Endometrial microvascular endothelial cells (primary cell): Measurements from ENCODE around the gene ATP5PB. TPM values are rescaled to one million over a fixed set of nuclear protein-coding genes. Genes with fewer than 3 reads are reported as not detected.

Experiments
- in situ Hi-C: cut with HindIII; loops from 2 replicates; pipeline ENCODE4 v1.10.0; 2017; ENCODE audit warnings: low sequenced_read_pairs, low pct_unique_long_range_greater_than_20kb; ENCODE audit errors: inconsistent ontology term
- total RNA-seq: library from RNA; depleted of rRNA; stranded (reverse); fragments of >200 nt; gene quantifications from one replicate; pipeline ENCODE4 v1.2.3, GENCODE V29; 2015; ENCODE audit errors: inconsistent ontology term

ATP5PB gene
- total RNA-seq, 1 donor from 2014 or later = 382 TPM

DNA sequence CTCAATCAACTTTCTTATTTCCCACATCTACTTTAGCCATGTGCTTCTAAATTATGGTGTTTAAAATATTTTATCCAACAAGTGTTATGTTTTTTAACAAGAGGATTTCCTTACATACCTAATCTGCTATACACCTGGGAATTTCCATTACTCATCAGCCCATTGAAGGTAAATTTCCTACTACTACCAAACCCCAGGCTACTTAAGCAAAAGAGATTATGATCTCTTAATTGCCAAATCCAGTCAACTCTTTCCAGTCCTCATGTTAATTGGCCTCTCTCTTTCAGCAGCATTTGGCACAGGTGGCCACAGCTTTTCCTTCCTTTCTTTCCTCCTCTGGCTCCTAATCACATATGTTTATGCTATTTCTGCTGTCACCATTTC is 19.4 kb downstream of the ATP5PB start:
- in situ Hi-C loops = no loop called here

DNA sequence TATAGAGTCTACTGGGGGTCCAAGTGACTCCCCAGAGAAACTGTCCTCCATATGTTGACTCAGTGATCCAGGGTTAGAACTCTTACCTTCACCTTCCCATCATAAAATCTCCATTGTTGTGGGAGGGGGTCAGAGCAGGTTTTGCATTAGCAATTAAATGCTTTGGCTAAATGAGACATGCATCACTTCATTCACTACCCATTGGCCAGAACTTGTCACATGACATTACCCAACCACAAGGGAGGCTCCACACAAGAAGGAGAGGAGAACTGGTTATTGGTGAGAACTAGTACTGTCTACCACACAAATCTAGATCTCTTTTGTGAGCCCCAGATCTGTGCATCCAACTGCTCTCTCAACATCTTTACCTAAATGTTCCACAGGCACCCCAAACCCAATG is 20.3 kb downstream of the ATP5PB start:
- in situ Hi-C loops = no loop called here

DNA sequence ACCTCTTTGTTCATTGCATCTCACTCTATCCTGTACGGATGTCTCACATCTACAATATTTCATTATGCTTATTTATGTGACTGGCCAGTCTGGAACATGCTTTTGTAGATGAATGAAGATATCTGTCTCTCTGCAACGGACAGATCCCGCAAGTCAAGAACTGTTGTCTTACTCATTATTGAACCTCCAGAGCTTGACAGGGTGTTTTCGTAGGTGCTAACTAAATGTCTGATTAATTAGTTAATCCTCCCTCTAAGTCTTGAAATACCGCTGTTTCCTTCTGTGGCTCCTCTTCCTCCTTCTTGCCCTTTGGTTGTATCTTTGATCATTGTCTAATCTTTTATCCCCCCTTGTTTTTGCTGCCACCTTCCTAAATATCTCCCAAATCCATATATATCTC is 21.3 kb downstream of the ATP5PB start:
- in situ Hi-C loops = no loop called here

DNA sequence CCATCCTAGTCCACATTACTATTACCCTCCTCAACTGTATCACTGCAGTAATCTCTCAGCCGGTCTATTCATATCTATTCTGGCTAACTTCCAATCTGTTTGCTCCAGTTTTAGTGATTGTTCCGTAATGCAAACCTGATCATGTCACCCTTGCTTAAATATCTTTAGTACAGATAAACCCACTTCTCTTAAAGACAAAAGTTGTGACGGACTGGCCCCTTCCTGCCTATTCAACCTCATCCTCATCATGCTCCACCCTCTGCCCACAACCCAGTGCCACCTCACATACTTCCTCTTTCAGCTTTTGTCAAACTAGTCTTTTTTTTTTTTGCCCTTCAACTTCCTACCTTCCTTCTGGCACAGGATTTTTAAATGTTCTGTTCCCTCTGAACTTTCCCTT is 21.7 kb downstream of the ATP5PB start:
- in situ Hi-C loops = no loop called here

DNA sequence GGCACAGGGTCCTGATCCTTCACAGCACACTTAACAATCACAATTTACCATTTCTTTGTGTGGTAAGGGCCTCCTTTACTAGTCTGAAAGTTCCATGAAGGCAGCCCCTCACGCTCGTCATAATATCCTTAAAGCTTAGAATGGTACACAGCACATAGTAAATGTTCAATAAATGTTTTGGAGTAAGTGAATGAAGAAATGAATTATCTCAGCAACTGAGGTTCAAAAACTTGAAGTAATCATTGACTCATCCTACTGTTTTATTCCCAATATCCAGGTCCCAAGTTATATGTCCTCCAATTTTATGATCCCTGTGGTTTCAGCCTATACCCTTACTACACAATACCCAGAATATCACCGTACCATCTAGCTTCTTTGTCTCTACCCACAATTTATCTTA is 22.3 kb downstream of the ATP5PB start:
- in situ Hi-C loops = no loop called here

DNA sequence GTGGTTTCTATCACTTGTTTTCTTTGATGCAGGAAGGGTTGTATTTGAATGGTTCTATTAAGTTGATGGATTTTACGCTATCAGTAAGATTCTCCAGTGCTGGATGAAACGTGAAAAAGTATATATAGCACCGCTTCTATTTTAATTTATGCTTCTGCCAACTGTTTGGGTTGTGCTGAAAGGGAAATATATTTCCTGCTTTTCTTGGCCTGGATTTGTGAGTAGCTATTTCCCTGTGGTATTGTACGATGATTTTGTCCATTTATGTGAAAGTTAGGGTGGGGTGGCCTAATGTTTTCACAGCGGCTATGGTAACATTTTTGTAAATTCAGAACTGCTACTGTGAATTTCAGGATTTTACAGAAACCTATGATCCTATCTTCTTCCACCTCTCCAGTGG is 24.8 kb downstream of the ATP5PB start:
- in situ Hi-C loops = no loop called here

DNA sequence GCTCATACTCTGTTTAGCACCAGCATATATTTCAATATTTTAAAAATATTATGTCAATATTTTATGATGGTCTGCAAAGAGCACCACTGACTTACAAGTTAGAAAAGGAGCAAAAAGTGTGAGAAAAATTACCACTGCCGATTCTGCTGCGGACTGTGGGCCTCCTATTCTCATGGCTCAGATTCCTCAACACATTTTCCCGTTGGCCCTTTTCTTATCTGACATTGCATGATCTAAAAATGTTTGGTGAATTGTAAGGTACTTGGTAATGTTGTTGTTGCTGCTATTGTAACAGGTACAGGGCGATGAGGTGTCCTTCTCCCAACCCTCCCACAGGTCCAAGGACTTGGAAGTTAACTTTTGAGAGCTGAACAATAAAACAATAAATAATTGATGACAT is 25.3 kb downstream of the ATP5PB start:
- in situ Hi-C loops = no loop called here

DNA sequence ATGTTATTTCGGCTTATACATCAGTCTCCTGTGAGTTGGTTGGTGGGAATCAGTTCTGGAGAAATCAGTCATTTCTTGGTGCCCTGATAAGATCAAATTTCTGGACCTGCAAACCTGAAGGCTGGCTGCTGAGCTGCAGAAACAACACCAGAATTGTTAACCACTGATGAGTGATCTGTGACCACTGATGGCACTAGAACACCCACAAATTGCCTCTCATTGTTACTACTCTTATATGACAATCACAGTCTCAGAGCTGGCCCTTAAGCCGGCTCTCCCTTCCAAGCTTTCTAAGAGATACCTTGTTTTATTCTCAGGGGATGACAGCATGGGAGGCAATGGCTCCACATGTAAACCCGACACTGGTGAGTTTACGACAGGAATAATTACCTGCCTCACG is 26.4 kb downstream of the ATP5PB start:
- in situ Hi-C loops = loop anchor here (25.0 kb wide), 1 partner anchor 287 kb away; the partner anchor contains the start of gene DDX20

DNA sequence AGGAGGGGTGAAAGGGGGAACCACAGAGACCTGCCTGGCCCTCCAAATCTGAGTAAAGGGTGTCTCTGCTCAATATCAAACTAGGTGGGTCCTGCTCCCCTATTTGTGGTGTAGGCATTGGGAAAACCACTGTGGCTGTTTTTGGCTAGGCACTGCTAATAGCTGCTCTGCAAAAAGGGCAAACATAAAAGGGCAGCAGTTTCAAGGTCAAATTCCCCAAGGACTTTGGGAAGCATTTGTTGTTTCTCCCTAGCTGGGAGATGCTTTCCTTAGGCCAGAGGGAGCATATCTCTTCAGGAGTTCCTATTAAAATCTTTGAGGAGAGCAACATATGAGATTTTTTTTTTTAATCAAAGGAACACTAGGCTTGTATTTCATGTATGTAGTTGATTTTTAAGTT is 26.9 kb downstream of the ATP5PB start:
- in situ Hi-C loops = loop anchor here (25.0 kb wide), 1 partner anchor 286 kb away; the partner anchor contains the start of gene DDX20

DNA sequence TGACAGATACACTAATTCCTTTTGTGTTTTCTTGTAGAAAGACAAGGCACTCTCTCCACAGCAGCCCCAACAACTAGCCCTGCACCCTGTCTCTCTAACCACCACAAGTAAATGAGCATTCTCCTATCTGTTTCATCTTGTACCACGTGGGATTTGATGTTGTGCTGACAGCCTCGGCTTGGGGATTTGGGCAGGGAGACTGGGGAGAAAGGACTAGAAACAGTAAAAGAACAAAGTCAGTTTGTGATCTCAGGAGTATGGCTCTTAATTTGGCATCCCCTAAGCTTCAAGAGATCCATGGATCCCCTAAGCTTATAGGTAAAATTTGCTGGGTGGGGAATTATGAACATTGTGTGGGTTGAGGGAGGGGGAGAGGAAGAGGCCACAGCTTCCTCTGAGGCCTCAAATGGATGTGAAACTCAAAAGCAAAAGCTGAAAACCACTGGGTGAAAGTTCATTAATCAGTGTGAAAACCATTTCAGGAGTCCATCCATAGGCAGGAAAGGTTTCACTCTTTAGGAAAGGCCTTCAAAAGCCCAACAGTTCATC is 27.6 kb downstream of the ATP5PB start:
- in situ Hi-C loops = loop anchor here (25.0 kb wide), 1 partner anchor 285 kb away; the partner anchor contains the start of gene DDX20

DNA sequence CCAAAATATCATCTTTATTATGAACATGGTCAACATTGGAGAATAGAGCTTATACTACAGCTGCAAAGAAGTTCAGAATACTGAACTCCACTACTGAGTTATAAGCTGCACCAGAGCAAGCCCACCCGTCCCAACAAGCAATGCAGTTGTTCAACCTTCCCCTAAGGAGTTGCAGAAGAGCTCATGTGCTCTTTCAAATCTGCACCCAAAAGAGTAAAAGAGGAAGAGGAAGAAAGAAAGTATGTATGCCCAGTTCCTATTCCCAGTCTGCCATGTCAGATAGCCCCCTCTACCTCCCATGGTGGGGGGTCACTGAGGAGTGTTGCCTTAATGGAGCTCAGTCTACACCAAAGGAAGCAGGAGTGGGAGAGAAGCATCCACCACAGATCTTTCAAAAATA is 31.4 kb downstream of the ATP5PB start:
- in situ Hi-C loops = loop anchor here (25.0 kb wide), 1 partner anchor 282 kb away; the partner anchor contains the start of gene DDX20

DNA sequence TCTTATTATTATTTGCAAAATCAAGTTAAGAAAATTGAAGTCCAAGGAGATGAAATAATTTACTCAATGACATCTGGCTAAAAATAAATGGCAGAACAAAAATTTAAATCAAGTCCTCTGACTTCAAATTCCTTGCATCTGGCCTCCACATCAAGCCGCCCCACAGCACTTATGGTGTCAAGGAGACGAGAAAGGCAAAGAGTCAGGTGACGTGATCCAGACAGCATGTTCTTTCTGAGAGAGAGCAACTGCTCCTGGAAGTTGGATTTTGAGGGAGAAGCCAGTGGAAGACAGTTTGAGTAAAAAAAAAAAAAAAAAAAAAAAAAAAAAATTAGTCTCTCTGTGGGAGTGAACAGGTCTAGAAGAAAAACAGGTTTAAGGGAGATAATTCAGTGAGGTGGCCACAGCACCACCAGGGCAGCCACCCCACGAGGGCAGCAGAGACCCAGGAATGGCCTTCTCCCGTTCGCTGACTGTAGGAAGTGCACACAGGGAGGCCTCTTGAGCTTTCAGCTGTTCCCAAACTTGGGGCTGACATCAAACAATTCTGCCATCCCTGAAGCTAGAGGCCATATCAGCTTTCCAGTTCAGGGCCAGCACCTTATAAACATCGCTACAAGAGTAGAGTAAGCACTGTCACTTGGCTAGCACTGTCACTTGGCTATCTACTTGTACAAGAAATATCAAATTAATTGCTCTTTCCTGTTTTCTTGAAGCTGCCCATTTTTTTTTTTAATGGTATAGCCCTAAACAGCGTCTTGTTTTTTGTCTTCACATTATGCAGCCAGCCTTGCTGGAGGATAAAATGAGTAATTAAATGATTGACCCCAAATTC is 32.3 kb downstream of the ATP5PB start:
- in situ Hi-C loops = loop anchor here (25.0 kb wide), 1 partner anchor 281 kb away; the partner anchor contains the start of gene DDX20

DNA sequence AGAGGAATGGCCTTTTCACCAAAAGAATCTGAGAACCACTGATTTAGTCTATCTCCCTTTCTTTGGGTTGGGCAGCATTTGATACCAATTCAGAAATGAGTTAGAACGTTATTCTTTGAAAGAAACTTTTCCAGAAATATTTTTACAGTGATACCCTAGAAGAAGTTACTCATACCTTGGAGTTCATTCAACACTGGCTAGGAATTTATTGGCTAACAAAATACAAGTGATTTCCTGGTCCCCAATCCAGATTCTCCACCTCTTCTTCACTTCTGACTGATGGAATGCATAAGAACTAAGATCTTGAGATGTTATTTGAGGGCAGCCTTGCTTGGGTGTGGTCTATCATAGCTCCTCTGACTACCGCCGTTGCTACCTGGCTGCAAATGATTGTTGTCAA is 33.9 kb downstream of the ATP5PB start:
- in situ Hi-C loops = loop anchor here (25.0 kb wide), 1 partner anchor 279 kb away; the partner anchor contains the start of gene DDX20

DNA sequence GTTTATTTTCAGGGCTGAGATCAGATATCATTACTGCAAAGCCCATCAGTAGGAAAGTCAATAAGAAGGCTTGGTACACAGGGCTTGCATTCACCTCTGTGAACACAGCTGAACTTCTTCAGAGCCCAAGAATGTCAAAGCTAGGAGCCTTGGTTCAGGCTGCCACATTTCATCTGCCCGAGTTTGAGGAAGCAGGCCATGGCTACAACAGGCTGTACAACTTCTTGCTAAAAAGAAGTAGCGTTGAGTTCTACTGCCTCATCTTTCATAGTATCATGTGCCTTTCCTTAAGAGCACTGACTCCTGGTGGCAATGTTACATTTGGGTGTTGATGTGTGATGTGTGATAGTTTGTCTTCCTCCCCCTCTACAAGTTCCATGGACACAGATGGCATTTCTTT is 34.6 kb downstream of the ATP5PB start:
- in situ Hi-C loops = loop anchor here (25.0 kb wide), 1 partner anchor 278 kb away; the partner anchor contains the start of gene DDX20

DNA sequence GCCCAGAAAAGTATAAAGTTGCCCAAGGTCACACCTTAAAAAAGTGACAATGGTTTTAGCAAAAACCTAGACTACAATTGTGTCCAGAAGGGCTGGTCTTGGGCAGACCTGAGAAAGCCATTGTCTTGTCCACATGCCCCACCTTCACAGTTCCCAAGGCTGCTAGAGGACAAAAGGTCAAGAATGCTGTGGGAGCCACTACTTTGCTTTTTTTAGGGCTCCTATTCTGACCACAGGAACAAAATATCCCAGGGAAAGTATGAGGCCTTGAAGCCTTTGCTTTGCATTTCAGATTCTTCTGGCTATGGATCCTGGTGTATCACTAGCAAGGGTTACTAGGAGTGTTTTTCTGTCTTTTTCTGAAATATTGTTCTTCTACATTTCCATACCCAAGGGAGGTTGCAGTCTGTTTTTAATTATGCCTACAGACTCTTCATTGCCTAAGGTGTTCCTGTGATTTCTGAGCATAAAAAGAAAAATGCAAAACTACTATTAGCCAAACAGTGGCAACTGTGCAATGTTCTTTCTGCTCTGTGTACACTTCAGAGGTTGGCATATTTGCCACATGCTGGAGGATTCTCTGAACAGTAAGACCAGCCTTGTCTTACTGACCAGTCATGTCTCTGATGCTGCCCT is 35.2 kb downstream of the ATP5PB start:
- in situ Hi-C loops = loop anchor here (25.0 kb wide), 1 partner anchor 278 kb away; the partner anchor contains the start of gene DDX20

DNA sequence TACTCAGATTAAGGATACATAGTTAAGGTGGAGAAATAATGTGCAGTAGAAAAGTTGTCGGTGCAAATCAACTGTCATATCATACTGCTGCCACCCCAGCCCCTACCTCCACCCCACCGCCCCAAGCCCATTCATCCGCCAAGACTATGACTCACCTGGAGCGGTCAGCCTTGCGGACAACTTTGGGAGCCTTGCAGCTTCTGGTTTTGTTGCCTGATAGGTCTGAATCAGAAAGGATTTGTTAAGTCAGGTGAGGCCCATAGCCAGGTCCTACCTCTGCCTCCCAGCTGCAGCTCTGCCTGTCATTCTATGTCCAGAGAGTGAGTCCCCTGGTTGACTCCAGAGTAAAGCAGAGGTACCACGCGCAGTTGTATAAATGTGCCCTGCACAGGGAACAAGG is 37.2 kb downstream of the ATP5PB start:
- in situ Hi-C loops = loop anchor here (25.0 kb wide), 1 partner anchor 276 kb away; the partner anchor contains the start of gene DDX20

DNA sequence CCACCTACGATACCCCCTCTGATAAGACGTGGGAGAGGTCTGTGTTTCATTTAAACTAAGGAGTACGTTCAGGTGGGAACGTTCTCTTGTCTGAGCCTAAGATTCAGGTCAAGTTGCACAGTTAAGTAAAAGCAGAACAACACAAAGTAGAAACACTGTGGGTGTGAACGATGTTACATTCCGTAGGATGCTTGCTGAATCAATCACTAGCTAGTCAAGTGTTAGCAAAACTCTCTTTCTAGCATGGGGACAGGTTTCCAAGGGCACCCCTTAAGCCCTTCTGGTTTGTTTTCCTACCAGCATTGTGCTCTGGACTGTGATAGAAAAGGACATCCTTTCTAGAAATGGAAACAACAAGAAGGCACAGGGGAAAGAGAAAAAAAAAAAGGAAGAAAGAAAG is 37.9 kb downstream of the ATP5PB start:
- in situ Hi-C loops = loop anchor here (25.0 kb wide), 1 partner anchor 275 kb away; the partner anchor contains the start of gene DDX20

DNA sequence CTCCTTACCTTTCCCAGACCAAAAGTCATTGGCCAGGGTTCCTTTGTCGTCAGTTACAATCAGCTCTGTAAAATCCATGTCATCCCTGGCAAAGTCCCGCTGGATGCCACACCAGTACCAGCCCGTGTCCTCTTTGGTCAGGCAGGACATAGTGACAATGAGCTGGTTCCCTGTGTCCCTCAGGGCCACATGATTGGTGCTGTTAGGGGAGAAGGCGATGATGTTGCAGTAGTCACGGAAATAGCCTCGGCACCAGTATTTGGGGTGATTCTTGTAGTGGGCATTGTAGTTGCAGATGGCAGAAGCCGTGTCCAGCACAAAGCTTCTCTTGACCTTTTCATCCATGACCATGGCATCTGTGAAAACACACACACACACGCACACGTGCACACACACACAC is 39.4 kb downstream of the ATP5PB start:
- in situ Hi-C loops = loop anchor here (25.0 kb wide), 1 partner anchor 274 kb away; the partner anchor contains the start of gene DDX20

DNA sequence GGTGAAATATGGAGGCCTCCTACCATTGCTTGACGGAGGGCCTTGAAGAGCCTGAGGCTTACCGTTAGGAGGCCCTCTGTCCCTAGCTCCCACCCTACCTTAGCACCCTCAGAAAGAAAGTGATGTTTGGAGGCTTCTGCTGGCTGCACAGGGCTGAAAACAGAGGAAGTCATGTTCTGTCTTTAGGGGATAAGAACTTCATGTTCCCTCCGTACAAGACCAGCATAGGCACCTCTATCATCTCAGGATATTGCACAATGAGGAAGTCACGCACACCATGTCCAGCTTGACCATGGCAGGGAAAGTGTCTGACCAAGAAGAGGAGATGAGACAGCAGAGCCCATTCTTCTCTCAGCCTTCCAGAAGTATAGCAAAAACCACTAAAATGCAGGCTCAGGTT is 40.3 kb downstream of the ATP5PB start:
- in situ Hi-C loops = loop anchor here (25.0 kb wide), 1 partner anchor 273 kb away; the partner anchor contains the start of gene DDX20
